ENCODE data around the gene INIP. TPM values are rescaled to one million over a fixed set of nuclear protein-coding genes. Genes with fewer than 3 reads are reported as not detected.

INIP gene
- total RNA-seq, 1 donor from 2014 or later: 37.8 TPM

- Histone ChIP-seq H3K4me3 (no peak overlapping the region), H3K4me1 (no peaks in the 10 kb centered on the region), H3K27ac (no peak overlapping the region), H3K27me3 (no peaks in the 10 kb centered on the region), H3K36me3 (no peaks in the 10 kb centered on the region), H3K9me3 (no peaks in the 10 kb centered on the region)
- DNase-seq (ENCODE audit: low spot score in 2 of 2): no peak
- intact Hi-C loops (cut with DNase I): no loop called here
- no peak for TF ChIP-seq CTCF (IDR thresholded peaks at IDR 0.05)
These were observed 46.8 kb downstream of the INIP start for GRCh38 chr9:112670991-112671625.

GRCh38 chr9:112669326-112669725 is 48.6 kb downstream of the INIP start:
- Histone ChIP-seq H3K4me1 (no peaks in the 10 kb centered on the region), H3K27me3 (no peaks in the 10 kb centered on the region), H3K36me3 (no peaks in the 10 kb centered on the region), H3K9me3 (no peaks in the 10 kb centered on the region), H3K4me3 (no peak overlapping the region), H3K27ac (no peak overlapping the region)
- no peak for TF ChIP-seq CTCF (IDR thresholded peaks at IDR 0.05)
- DNase-seq (ENCODE audit: low spot score in 2 of 2): no peak
- intact Hi-C loops (cut with DNase I): no loop called here

- DNase-seq (ENCODE audit: low spot score in 2 of 2): no peak
- Histone ChIP-seq H3K4me3 (no peak overlapping the region), H3K27me3 (no peaks in the 10 kb centered on the region), H3K4me1 (no peaks in the 10 kb centered on the region), H3K27ac (no peak overlapping the region), H3K9me3 (no peaks in the 10 kb centered on the region), H3K36me3 (no peaks in the 10 kb centered on the region)
- intact Hi-C loops (cut with DNase I): no loop called here
- TF ChIP-seq CTCF (IDR thresholded peaks at IDR 0.05): no peak
These were observed 52.6 kb downstream of the INIP start for GRCh38 chr9:112665347-112665746.

- TF ChIP-seq CTCF (IDR thresholded peaks at IDR 0.05): no peak
- peaks cover 1% of the 10 kb centered on the region in 2 donors for H3K36me3 ChIP-seq
- H3K4me3 ChIP-seq: no peak overlapping the region
- no peak overlapping the region for H3K27ac ChIP-seq
- no peak for DNase-seq (ENCODE audit: low spot score in 2 of 2)
- no peaks in the 10 kb centered on the region for H3K4me1 ChIP-seq
- intact Hi-C loops (cut with DNase I): no loop called here
- no peaks in the 10 kb centered on the region for H3K27me3 ChIP-seq
- no peaks in the 10 kb centered on the region for H3K9me3 ChIP-seq
These were observed 53.4 kb downstream of the INIP start for GRCh38 chr9:112664531-112664930.

- Histone ChIP-seq H3K27me3 (no peaks in the 10 kb centered on the region), H3K27ac (no peak overlapping the region), H3K4me1 (no peaks in the 10 kb centered on the region), H3K9me3 (no peaks in the 10 kb centered on the region), H3K4me3 (no peak overlapping the region), H3K36me3 (peaks cover 4 to 5% of the 10 kb centered on the region in 2 donors)
- intact Hi-C loops (cut with DNase I): no loop called here
- no peak for DNase-seq (ENCODE audit: low spot score in 2 of 2)
- no peak for TF ChIP-seq CTCF (IDR thresholded peaks at IDR 0.05)
These were observed 54.2 kb downstream of the INIP start for GRCh38 chr9:112663681-112664080.

GRCh38 chr9:112659906-112660305 is 58.0 kb downstream of the INIP start:
- no peak overlapping the region for H3K4me3 ChIP-seq
- intact Hi-C loops (cut with DNase I): no loop called here
- DNase-seq (ENCODE audit: low spot score in 2 of 2): no peak
- H3K36me3 ChIP-seq: peaks cover 4 to 5% of the 10 kb centered on the region in 2 donors
- TF ChIP-seq CTCF (IDR thresholded peaks at IDR 0.05): no peak
- no peaks in the 10 kb centered on the region for H3K4me1 ChIP-seq
- H3K27me3 ChIP-seq: no peaks in the 10 kb centered on the region
- no peaks in the 10 kb centered on the region for H3K9me3 ChIP-seq
- H3K27ac ChIP-seq: no peak overlapping the region

Measured in ascending aorta (tissue), 2 donors.